HCT116 (cell line): ENCODE results near the gene SLC5A12. TPM values are rescaled to one million over a fixed set of nuclear protein-coding genes. Genes with fewer than 3 reads are reported as not detected.

Experiments used
- ATAC-seq: fragments of 200-7000 bp; cut with Tn5 transposase; 2 replicates; pipeline ENCODE4 v1.9.1; 2020; ENCODE audit warnings: mild to moderate bottlenecking, moderate library complexity
- BruUV-seq: library from RNA; stranded (reverse); fragments of 400-500 nt; replicated peaks from 2 replicates; lab custom pipeline; 2021; lab: Mats Ljungman, UMichigan
- CTCF ChIA-PET: fragments of 300-600 bp; sonication (Branson Sonifier 250); formaldehyde crosslinking; loops from one replicate; lab custom pipeline; 2021; ENCODE audit warnings: antibody characterized with exemption; lab: Charles Lee
- POLR2A ChIA-PET: fragments of 300-600, 350-600 bp; sonication (Branson Sonifier 250); formaldehyde crosslinking; loops from one replicate; lab custom pipeline; 2021; ENCODE audit warnings: antibody characterized with exemption; lab: Charles Lee
- RAD21 ChIA-PET, 2 experiments: fragments of 300-600 bp; sonication (Branson Sonifier 250); formaldehyde crosslinking; loops; one replicate each; lab custom pipeline; 2023; ENCODE audit warnings: low total read pairs in 2 of 2; ENCODE audit not compliant: uncharacterized antibody in 2 of 2, unreplicated experiment in 2 of 2, low non-redundant PET in 1 of 2; lab: Charles Lee
- DNase-seq: peaks from one replicate; pipeline ENCODE4 v3.0.0-alpha.2; 2010; ENCODE audit warnings: low read depth, low spot score
- H2AFZ ChIP-seq: fragments of 200-600 bp; shearing (Covaris generic), sonication (generic); 2 replicates; pipeline ENCODE4 v1.6.1; 2017; ENCODE audit warnings: low read depth, mixed run types, mixed read lengths, antibody characterized with exemption, low read length; ENCODE audit not compliant: poor library complexity, severe bottlenecking
- H3K27ac ChIP-seq: 2 replicates; pipeline ENCODE4 v1.5.1; 2012; ENCODE audit warnings: low read depth, low read length
- H3K27me3 ChIP-seq: fragments of 200-600 bp; sonication (generic); 2 replicates; pipeline ENCODE4 v1.6.1; 2016; ENCODE audit warnings: mixed run types, low read length, mixed read lengths; ENCODE audit not compliant: insufficient read depth
- H3K36me3 ChIP-seq, 2 experiments: fragments of 200-500 bp in 1 of 2; fragments of 200-600 bp in 1 of 2; sonication (Bioruptor generic) in 1 of 2; sonication (generic) in 1 of 2; 2 replicates each; pipeline versions ENCODE4 v1.5.1 to v1.6.1; 2014 to 2016; ENCODE audit warnings: low read length in 2 of 2, inconsistent platforms in 1 of 2, mixed read lengths in 1 of 2, mixed run types in 1 of 2; ENCODE audit not compliant: insufficient read depth in 2 of 2, control insufficient read depth in 1 of 2
- H3K4me1 ChIP-seq, 2 experiments: fragments of 200-600 bp in 1 of 2; sonication (generic) in 1 of 2; 2 replicates each; pipeline versions ENCODE4 v1.5.1 to v1.6.1; 2012 to 2017; ENCODE audit warnings: low read length in 2 of 2, inconsistent platforms in 1 of 2, mild to moderate bottlenecking in 1 of 2, mixed read lengths in 1 of 2, mixed run types in 1 of 2, moderate library complexity in 1 of 2; ENCODE audit not compliant: insufficient read depth in 2 of 2, control insufficient read depth in 1 of 2
- H3K4me2 ChIP-seq: fragments of 200-600 bp; sonication (generic); 2 replicates; pipeline ENCODE4 v1.6.1; 2017; ENCODE audit warnings: mixed run types, low read length, mixed read lengths
- H3K4me3 ChIP-seq, 2 experiments: fragments of 200-600 bp in 1 of 2; sonication (generic) in 1 of 2; replicated peaks in 1 of 2; 2 replicates each; pipeline ENCODE4 v1.5.1; 2011 to 2016; ENCODE audit warnings: low read length in 2 of 2, control low read depth in 1 of 2, low read depth in 1 of 2, mild to moderate bottlenecking in 1 of 2, mixed read lengths in 1 of 2, mixed run types in 1 of 2
- H3K79me2 ChIP-seq: fragments of 200-600 bp; sonication (generic); 2 replicates; pipeline ENCODE4 v1.6.1; 2017; ENCODE audit warnings: mild to moderate bottlenecking, mixed run types, low read length, moderate library complexity, mixed read lengths; ENCODE audit not compliant: insufficient read depth
- H3K9ac ChIP-seq: fragments of 200-600 bp; sonication (generic); 2 replicates; pipeline ENCODE4 v1.6.1; 2016; ENCODE audit warnings: low read length, mixed read lengths
- H3K9me2 ChIP-seq: fragments of 200-600 bp; sonication (generic), shearing (Covaris generic); 2 replicates; pipeline ENCODE4 v1.6.1; 2017; ENCODE audit warnings: mixed run types, mild to moderate bottlenecking, moderate library complexity; ENCODE audit not compliant: insufficient read depth
- H3K9me3 ChIP-seq, 2 experiments: fragments of 200-500 bp in 1 of 2; fragments of 200-600 bp in 1 of 2; sonication (Bioruptor generic) in 1 of 2; sonication (generic) in 1 of 2; 2 replicates each; pipeline ENCODE4 v1.6.1; 2014 to 2017; ENCODE audit warnings: low read length in 2 of 2, mixed read lengths in 2 of 2, inconsistent platforms in 1 of 2, low read depth in 1 of 2, mild to moderate bottlenecking in 1 of 2, mixed run types in 1 of 2, moderate library complexity in 1 of 2; ENCODE audit not compliant: control insufficient read depth in 1 of 2, insufficient read depth in 1 of 2
- H4K20me1 ChIP-seq: fragments of 200-600 bp; sonication (generic), shearing (Covaris generic); 2 replicates; pipeline ENCODE4 v1.6.1; 2017; ENCODE audit warnings: mixed run types, mild to moderate bottlenecking, moderate library complexity; ENCODE audit not compliant: insufficient read depth
- ELF1 ChIP-seq: IDR thresholded peaks from 2 replicates; pipeline ENCODE4 v1.6.1; 2012; ENCODE audit warnings: low read depth, borderline replicate concordance
- EZH2 ChIP-seq: fragments of 200-600 bp; sonication (generic); IDR thresholded peaks from 2 replicates; pipeline ENCODE4 v1.6.1; 2017; ENCODE audit warnings: antibody characterized with exemption, mixed run types
- EZH2phosphoT487 ChIP-seq: fragments of 200-600 bp; IDR thresholded peaks from 2 replicates; pipeline ENCODE4 v1.6.1; 2018; ENCODE audit warnings: antibody characterized with exemption, borderline replicate concordance
- JUND ChIP-seq: IDR thresholded peaks from 2 replicates; pipeline ENCODE4 v1.6.1; 2012
- POLR2AphosphoS5 ChIP-seq: IDR thresholded peaks from 2 replicates; pipeline ENCODE4 v1.6.1; 2011; ENCODE audit warnings: mild to moderate bottlenecking, low read depth, low read length, moderate library complexity
- SIN3A ChIP-seq: IDR thresholded peaks from 2 replicates; pipeline ENCODE4 v1.6.1; 2012; ENCODE audit warnings: low read depth
- SRF ChIP-seq: IDR thresholded peaks from 2 replicates; pipeline ENCODE4 v1.6.1; 2012; ENCODE audit warnings: low read depth
- TCF7L2 ChIP-seq: IDR thresholded peaks from 2 replicates; pipeline ENCODE4 v1.7.0; 2011; ENCODE audit warnings: borderline replicate concordance, inconsistent platforms; ENCODE audit not compliant: insufficient read depth, insufficient read length; ENCODE audit errors: extremely low read depth
- ZNF274 ChIP-seq: fragments of 200-500 bp; sonication (Bioruptor generic); IDR thresholded peaks from 2 replicates; pipeline ENCODE4 v1.6.1; 2014; ENCODE audit warnings: mild to moderate bottlenecking, low read depth, low read length, inconsistent platforms
- intact Hi-C: fragments of 100-400 bp; cut with micrococcal nuclease; formaldehyde crosslinking; loops from 2 replicates; pipeline ENCODE4 v1.10.0; 2022
- total RNA-seq: library from RNA; stranded (reverse); gene quantifications from one replicate; pipeline ENCODE4 v1.2.1, GENCODE V29; 2021; ENCODE audit not compliant: unreplicated experiment

Gene SLC5A12
- total RNA-seq, 1 experiment from 2014 or later, result not detected

- TF ChIP-seq TCF7L2, result no peak
- TF ChIP-seq EZH2phosphoT487, result no peak
- TF ChIP-seq JUND, result no peak
- no peak for TF ChIP-seq SRF
- no peak for TF ChIP-seq ELF1
Observed at GRCh38 chr11:26739366-26740073, 17.7 kb upstream of the SLC5A12 start (continued).

DNA sequence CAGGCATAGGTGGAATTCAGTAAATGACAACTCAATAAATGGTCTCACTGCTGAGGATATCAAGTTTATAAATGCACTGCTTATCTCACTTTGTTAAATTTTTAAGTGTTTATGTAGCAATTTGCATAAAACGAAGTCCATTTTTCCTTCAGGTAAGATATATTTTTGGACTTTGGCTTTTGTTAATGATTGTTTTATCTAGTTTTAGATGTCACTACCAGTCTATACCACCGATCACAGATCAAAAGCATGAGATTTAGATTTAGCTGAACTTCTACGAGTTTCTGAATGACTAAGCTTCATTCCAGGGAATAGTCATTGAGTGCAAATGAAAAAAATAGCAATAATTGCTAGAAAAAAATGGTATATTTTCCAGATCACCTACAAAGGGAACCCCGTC lies 12.8 kb upstream of the SLC5A12 start:
- ATAC-seq, result no peak
- ChIA-PET POLR2A (no interaction called here), RAD21 (no interaction called here)
- H3K9me2 ChIP-seq, result no peaks in the 10 kb centered on the region
- H3K27me3 ChIP-seq, result no peaks in the 10 kb centered on the region
- H3K9me3 ChIP-seq, result peaks cover 0 to 7% of the 10 kb centered on the region in 2 experiments; a peak in 2 of 4 replicates
- H2AFZ ChIP-seq, result no peak overlapping the region
- H4K20me1 ChIP-seq, result no peaks in the 10 kb centered on the region
- H3K4me3 ChIP-seq, result no peak overlapping the region
- BruUV-seq, result no TSS peak
- H3K27ac ChIP-seq, result no peak overlapping the region
- no peaks in the 10 kb centered on the region for H3K79me2 ChIP-seq
- TF ChIP-seq EZH2, result no peak
- no peak for TF ChIP-seq EZH2phosphoT487
- no peak for TF ChIP-seq ZNF274
- no peak for TF ChIP-seq POLR2AphosphoS5
- TF ChIP-seq SIN3A, result no peak
- TF ChIP-seq, all 23 proteins: peak for 0
- no peak for DNase-seq
- intact Hi-C loops, result no loop called here
- Histone ChIP-seq H3K9ac (no peak overlapping the region), H3K4me1 (no peaks in the 10 kb centered on the region), H3K4me2 (no peak overlapping the region), H3K36me3 (no peaks in the 10 kb centered on the region)
- CTCF ChIA-PET, result no interaction called here
